GM12801 (cell line): ENCODE results near the gene CDH23.

ENCODE experiments used
- CTCF ChIP-seq: IDR thresholded peaks from one replicate; pipeline ENCODE4 v1.5.1; 2011; ENCODE audit warnings: control low read depth; ENCODE audit not compliant: insufficient read length; ENCODE audit errors: extremely low read depth

Gene CDH23

GRCh38 chr10:71816936-71817618, 420.4 kb downstream of the CDH23 start:
- TF ChIP-seq CTCF, result no peak

GRCh38 chr10:71817831-71818655, 421.3 kb downstream of the CDH23 start:
- no peak for TF ChIP-seq CTCF

- no peak for TF ChIP-seq CTCF
Observed at GRCh38 chr10:71818674-71819260, 422.0 kb downstream of the CDH23 start.

- no peak for TF ChIP-seq CTCF
Observed at GRCh38 chr10:71819441-71819861, 422.7 kb downstream of the CDH23 start.

- no peak for TF ChIP-seq CTCF
Observed at GRCh38 chr10:71819985-71820384, 423.3 kb downstream of the CDH23 start.

GRCh38 chr10:71820966-71821365, 424.2 kb downstream of the CDH23 start:
- TF ChIP-seq CTCF, result no peak
